NCI-H2107 (cell line): ENCODE data around the gene MAPK11.

Experiments used
- DNase-seq: peaks from one replicate; lab custom pipeline; 2025; lab: John Stamatoyannopoulos, UW

Gene MAPK11

GRCh38 chr22:50293441-50294318, 23.5 kb upstream of the MAPK11 start:
- no peak for DNase-seq

GRCh38 chr22:50292643-50293440, 22.7 kb upstream of the MAPK11 start:
- DNase-seq = no peak

GRCh38 chr22:50289942-50290630, 19.9 kb upstream of the MAPK11 start:
- DNase-seq = no peak

GRCh38 chr22:50289151-50289941, 19.2 kb upstream of the MAPK11 start:
- DNase-seq = no peak

GRCh38 chr22:50287731-50288130, 17.6 kb upstream of the MAPK11 start:
- no peak for DNase-seq

GRCh38 chr22:50286701-50287318, 16.6 kb upstream of the MAPK11 start:
- no peak for DNase-seq

- DNase-seq = no peak
These were observed 16.1 kb upstream of the MAPK11 start for GRCh38 chr22:50286275-50286674.

- DNase-seq = no peak
These were observed 15.5 kb upstream of the MAPK11 start for GRCh38 chr22:50285568-50286229.

- DNase-seq = no peak
These were observed 14.3 kb upstream of the MAPK11 start for GRCh38 chr22:50284479-50284878.

- DNase-seq = no peak
These were observed 13.6 kb upstream of the MAPK11 start for GRCh38 chr22:50283821-50284220.

- no peak for DNase-seq
These were observed 12.4 kb upstream of the MAPK11 start for GRCh38 chr22:50282361-50283155.

GRCh38 chr22:50281957-50282356, 11.8 kb upstream of the MAPK11 start:
- DNase-seq = no peak

- DNase-seq = no peak
These were observed 11.2 kb upstream of the MAPK11 start for GRCh38 chr22:50281384-50281760.

- DNase-seq = no peak
These were observed 10.7 kb upstream of the MAPK11 start for GRCh38 chr22:50280708-50281383.

- no peak for DNase-seq
These were observed 10.0 kb upstream of the MAPK11 start for GRCh38 chr22:50280022-50280707.

- no peak for DNase-seq
These were observed 8.9 kb upstream of the MAPK11 start for GRCh38 chr22:50278956-50279619.

- DNase-seq = no peak
These were observed 8.3 kb upstream of the MAPK11 start for GRCh38 chr22:50278461-50278860.

- no peak for DNase-seq
These were observed 7.6 kb upstream of the MAPK11 start for GRCh38 chr22:50277761-50278160.
